ENCODE data around the gene KAT5.

DNA sequence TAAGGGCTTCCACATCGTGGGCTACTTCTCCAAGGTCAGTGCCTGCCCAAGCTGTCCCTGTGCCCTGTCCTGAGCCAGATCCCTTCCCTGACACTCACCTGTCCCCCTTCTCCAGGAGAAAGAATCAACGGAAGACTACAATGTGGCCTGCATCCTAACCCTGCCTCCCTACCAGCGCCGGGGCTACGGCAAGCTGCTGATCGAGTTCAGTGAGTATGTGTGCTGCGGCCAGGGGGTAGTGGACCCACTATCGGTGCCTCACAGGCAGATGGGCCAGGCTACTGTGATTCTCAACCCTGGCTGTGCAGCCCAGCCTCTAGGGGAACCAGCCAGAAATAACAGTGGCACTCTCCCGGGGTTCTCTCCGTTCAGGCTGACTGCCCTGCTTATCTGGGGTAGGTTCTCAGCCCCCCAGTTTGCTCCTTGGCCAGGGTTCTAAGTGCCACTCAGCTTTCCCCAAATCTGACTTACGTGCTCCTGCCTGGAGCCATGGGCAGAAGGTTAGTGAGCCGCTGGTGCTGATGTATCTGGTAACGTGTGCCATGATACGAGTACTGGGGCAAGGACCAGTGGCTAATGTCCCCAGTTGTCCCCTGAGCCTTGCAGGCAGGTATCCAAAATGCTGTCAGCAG is 4.8 kb downstream of the KAT5 start:
- TF ChIP-seq, protein P1, sequence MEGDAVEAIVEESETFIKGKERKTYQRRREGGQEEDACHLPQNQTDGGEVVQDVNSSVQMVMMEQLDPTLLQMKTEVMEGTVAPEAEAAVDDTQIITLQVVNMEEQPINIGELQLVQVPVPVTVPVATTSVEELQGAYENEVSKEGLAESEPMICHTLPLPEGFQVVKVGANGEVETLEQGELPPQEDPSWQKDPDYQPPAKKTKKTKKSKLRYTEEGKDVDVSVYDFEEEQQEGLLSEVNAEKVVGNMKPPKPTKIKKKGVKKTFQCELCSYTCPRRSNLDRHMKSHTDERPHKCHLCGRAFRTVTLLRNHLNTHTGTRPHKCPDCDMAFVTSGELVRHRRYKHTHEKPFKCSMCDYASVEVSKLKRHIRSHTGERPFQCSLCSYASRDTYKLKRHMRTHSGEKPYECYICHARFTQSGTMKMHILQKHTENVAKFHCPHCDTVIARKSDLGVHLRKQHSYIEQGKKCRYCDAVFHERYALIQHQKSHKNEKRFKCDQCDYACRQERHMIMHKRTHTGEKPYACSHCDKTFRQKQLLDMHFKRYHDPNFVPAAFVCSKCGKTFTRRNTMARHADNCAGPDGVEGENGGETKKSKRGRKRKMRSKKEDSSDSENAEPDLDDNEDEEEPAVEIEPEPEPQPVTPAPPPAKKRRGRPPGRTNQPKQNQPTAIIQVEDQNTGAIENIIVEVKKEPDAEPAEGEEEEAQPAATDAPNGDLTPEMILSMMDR (conservative IDR thresholded peaks at IDR 0.05; ENCODE audit: low read depth, low read length), result no peak
- TF ChIP-seq, protein P2, sequence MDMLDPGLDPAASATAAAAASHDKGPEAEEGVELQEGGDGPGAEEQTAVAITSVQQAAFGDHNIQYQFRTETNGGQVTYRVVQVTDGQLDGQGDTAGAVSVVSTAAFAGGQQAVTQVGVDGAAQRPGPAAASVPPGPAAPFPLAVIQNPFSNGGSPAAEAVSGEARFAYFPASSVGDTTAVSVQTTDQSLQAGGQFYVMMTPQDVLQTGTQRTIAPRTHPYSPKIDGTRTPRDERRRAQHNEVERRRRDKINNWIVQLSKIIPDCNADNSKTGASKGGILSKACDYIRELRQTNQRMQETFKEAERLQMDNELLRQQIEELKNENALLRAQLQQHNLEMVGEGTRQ (IDR thresholded peaks at IDR 0.05; ENCODE audit: low read depth, low read length), result no peak
- no peak for TF ChIP-seq MAFK (IDR thresholded peaks at IDR 0.05; ENCODE audit: low read depth, low read length)
- TF ChIP-seq POLR2A (IDR thresholded peaks at IDR 0.05; ENCODE audit: low read depth, low read length), result no peak
- TF ChIP-seq FOS (IDR thresholded peaks at IDR 0.05; ENCODE audit: low read depth, low read length), result no peak
- TF ChIP-seq RCOR1 (IDR thresholded peaks at IDR 0.05; ENCODE audit: insufficient replicate concordance, low read length), result no peak
- TF ChIP-seq CEBPB (IDR thresholded peaks at IDR 0.05; ENCODE audit: low read depth, low read length), result no peak
- TF ChIP-seq SMC3 (IDR thresholded peaks at IDR 0.05; ENCODE audit: low read depth, low read length), result no peak
- no peak for TF ChIP-seq NFE2L2 (IDR thresholded peaks at IDR 0.05; ENCODE audit: low read depth, low read length)
- no peak for TF ChIP-seq BHLHE40 (IDR thresholded peaks at IDR 0.05; ENCODE audit: low read depth, low read length)
